Measurements from ENCODE around the gene GPR156.
"Not testable (repeated sequence)": the region's sequence is repeated elsewhere in the genome, so short reads cannot be mapped to it uniquely, and the experiment has no call there.

GPR156 gene

GRCh38 chr3:120284747-120285507 lies at the start of gene GPR156:
GPR156 (minus strand) TSS chr3:120285222; CDS start chr3:120244098, 41,124 bp downstream.
- TF ChIP-seq, protein P1, sequence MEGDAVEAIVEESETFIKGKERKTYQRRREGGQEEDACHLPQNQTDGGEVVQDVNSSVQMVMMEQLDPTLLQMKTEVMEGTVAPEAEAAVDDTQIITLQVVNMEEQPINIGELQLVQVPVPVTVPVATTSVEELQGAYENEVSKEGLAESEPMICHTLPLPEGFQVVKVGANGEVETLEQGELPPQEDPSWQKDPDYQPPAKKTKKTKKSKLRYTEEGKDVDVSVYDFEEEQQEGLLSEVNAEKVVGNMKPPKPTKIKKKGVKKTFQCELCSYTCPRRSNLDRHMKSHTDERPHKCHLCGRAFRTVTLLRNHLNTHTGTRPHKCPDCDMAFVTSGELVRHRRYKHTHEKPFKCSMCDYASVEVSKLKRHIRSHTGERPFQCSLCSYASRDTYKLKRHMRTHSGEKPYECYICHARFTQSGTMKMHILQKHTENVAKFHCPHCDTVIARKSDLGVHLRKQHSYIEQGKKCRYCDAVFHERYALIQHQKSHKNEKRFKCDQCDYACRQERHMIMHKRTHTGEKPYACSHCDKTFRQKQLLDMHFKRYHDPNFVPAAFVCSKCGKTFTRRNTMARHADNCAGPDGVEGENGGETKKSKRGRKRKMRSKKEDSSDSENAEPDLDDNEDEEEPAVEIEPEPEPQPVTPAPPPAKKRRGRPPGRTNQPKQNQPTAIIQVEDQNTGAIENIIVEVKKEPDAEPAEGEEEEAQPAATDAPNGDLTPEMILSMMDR (conservative IDR thresholded peaks at IDR 0.05): no peak
- TF ChIP-seq ZFX (IDR thresholded peaks at IDR 0.05): peak; percentile 56
- H3K27ac ChIP-seq: peak within 1 kb of the TSS; percentile 42

DNA sequence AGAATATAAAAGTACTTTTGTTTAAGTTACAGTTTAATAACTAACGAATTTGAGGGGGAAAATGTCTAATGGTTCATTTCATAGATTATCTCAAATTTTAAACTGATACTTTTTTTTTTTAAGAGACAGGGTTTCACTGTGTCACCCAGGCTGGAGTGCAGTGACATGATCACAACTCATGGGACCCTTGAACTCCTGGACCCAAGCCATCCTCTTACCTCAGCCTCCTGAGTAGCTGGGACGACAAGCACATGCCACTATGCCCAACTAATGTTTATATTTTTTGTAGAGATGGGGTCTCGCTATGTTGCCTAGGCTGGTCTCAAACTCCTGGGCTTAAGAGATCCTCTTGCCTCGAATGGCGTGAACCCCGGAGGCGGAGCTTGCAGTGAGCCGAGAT lies 47.6 kb upstream of the GPR156 start:
- TF ChIP-seq ZFX (IDR thresholded peaks at IDR 0.05): no peak
- TF ChIP-seq, protein P1 (conservative IDR thresholded peaks at IDR 0.05): no peak
- H3K27ac ChIP-seq: no peak overlapping the region

GRCh38 chr3:120331076-120331475 lies 46.1 kb upstream of the GPR156 start:
- H3K27ac ChIP-seq: no peak overlapping the region
- no peak for TF ChIP-seq ZFX (IDR thresholded peaks at IDR 0.05)
- TF ChIP-seq, protein P1 (conservative IDR thresholded peaks at IDR 0.05): no peak

- no peak for TF ChIP-seq ZFX (IDR thresholded peaks at IDR 0.05)
- TF ChIP-seq, protein P1 (conservative IDR thresholded peaks at IDR 0.05): no peak
These were observed 41.8 kb upstream of the GPR156 start for GRCh38 chr3:120326784-120327183.

GRCh38 chr3:120324190-120324589 lies 39.2 kb upstream of the GPR156 start:
- H3K27ac ChIP-seq: no peak overlapping the region
- TF ChIP-seq, protein P1 (conservative IDR thresholded peaks at IDR 0.05): no peak
- TF ChIP-seq ZFX (IDR thresholded peaks at IDR 0.05): no peak

More at GRCh38 chr3:120326784-120327183, 41.8 kb upstream of the GPR156 start:
- H3K27ac ChIP-seq: no peak overlapping the region

DNA sequence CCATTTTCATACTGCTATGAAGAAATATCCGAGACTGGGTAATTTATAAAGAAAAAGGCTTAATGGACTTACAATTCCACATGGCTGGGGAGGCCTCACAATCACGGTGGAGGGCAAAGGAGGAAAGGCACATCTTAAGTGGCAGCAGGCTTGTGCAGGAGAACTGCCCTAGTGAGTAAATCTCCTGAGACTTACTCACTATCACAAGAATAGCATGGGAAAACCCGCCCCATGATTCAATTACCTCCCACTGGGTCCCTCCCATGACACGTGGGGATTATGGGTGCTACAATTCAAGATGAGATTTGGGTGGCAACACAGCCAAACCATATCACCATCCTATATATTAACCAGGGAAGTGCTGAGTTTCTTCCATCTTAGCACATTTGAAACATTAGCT lies 38.7 kb upstream of the GPR156 start:
- H3K27ac ChIP-seq: not testable (repeated sequence)

DNA sequence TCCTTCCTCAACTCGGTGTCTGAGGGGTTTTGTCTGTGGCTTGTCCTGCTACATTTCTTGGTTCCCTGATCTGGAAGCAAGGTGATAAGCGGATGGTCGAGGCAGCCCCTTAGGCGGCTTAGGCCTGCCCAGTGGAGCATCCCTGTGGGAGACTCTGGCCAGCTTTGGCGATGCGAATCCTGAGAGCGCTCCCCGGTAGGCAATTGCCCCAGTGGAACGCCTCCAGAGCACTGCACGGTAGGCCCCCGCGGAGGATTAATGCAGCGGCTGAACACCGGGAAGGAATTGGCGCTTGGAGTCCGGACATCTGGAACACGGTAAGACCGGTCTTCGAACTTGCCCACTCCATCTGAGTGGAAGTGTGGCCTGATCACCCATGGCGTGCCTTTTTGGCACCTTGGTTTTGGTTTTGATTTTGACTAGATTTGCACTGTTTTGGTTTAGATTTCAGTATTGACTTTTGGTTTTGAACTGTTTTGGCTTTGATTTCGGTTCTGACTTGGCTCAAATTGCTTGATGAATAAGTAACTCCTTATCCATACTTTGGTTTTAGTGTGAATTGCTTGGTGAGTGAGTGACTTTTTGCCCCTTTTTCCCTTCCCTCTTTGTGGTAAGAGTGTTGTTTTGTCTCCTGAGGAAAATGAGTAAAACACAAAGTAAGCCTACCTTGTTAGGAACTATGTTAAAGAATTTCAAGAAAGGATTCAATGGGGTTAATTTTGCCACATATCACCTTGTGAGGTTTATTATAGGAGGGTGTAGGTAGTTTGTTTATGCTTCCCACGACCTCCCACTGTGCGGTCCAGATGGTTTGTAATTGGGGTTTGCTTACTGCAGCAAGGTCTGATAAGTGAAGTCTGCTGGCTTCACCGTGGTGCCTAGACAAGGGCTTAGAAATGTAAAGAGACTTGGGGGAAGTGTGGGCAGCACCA lies 27.1 kb upstream of the GPR156 start:
- H3K27ac ChIP-seq: no peak overlapping the region
- TF ChIP-seq, protein P1 (conservative IDR thresholded peaks at IDR 0.05): no peak
- TF ChIP-seq ZFX (IDR thresholded peaks at IDR 0.05): no peak
